HG03066 (cell line): ENCODE results near the gene MAD1L1.
"Not testable (repeated sequence)": the region's sequence is repeated elsewhere in the genome, so short reads cannot be mapped to it uniquely, and the experiment has no call there.

Experiments
- ATAC-seq: cut with Tn5 transposase; IDR thresholded peaks from one replicate; pipeline ENCODE4 v1.9.1; 2021; ENCODE audit warnings: low read depth; ENCODE audit not compliant: unreplicated experiment

The MAD1L1 gene

DNA sequence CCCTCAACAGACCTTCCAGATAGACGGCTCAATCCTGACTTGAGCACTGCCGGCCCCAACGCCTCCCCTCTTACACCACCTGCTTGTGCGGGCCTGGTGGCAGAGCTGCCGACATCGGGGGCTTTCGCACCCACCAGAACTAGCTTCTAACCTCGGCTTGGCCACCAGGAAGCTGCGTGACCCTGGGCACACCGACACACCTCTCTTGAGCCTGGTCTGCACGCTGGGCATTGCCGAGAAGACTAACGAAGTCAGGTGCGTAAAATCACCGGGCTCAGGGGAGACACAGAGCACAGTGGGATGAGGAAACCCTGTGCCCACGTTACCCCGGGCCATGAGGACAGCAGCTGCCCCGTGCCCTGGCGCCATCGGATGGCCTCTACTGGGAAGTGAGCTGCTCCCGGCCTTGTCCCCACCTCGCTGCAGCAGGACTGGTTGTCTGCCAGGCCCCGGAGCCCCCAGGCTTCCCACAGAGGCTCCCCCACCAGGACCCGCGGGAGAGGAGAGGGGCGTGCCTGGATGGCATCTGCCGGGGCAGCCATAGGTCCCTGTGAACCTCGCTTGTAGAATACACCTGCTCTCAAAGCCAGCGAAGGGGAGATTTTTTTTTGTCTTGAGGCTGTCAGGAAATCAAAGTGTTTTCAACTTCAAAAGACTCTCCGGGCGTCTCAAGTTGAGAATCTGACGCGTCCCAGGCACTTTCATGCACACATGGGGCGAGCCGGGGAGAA, 408.4 kb downstream of the MAD1L1 start:
- not testable (repeated sequence) for ATAC-seq

DNA sequence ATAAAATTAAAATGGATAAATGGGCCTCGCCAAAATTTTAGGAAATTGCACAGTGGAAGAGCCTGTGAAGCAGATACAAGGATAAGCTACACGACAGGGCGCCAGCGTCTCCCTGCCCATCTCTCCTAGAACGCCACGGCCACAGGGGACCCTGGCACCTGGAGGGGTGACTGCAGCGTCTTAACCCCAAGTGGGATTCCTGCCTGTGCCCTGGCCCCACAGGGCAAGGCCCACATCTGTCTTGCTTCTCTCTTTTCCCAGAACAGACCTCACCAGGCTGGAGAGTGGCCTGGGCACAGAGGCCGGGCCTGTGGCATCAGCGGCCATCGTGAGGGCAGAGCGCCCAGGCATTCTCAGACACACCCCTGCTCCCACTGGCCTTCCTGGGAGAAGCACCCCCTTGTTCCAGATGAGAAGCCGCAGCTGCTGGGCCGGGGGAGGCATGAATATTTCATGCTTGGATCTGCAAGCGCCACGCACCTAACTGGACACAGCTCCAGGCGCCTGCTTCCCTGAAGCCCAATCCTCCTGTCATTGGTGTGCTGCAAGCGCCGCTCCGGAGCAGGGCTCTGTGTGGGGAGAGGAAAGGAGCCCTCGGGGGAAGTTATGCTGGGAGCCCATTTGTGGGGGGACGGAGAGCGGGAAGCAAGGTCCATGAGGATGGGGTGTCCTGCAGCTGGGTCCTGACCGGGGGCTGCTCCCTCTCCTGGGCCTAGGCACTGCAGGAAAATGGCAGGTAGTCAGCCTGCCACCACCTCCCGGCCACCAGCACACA, 409.2 kb downstream of the MAD1L1 start:
- ATAC-seq, result no peak

DNA sequence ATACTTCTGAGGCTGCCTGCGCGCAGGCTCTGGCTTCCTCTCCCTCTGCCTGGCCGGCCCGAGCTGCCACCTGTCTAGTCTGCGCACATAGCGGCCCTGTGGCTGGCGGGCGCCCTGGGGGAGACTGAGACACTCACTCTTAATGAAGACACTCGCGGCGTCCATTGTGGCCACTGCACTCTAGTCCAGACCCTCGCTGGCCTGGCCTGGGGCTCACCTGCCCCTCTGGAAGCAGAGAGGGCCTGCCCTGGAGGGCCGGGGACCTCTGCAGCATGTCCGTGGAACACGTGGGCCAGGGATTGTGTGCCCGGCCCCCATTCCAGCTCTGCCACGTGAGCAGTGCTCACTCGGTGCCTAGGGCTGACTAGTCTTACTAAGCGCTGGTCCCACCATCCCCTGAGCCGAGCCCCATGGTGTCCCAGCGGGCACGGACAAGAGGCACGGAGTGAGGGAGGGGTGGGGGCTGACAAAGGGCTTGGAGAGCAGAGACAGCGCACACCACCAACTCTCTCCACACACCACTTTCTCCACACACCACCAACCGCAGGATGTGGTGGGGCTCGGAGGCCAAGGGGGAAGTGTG, 413.4 kb downstream of the MAD1L1 start:
- no peak for ATAC-seq

DNA sequence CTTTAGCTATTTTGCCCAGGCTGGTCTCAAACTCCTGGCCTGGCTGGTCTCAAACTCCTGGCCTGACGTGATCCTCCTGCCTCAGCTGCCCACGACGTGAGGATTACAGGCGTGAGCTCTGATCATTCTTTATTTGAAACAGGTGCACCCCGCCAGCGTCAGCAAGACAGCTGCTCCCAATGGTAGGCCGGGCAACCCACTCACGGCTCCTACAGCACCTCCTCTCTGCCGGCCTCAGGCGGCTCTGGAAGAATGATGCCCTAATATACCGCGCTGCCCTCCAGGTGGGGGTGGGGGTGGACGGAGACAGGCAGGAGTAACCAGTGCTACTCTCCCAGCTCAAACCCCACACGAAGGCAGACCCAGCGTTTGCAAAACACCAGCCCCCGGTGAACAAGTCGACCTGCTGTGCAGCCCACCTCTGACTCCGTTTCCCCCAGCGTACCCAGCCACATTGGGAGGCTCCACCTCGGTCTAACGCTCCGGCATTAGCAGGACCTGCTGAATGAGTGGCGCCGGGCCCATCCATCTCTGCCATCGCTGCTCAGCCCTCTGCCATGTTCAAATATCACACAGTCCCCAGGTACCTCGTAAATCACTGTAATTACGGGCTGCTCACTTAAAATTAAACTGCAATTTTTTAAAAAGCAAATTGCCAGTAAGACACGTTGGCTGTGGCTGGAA, 414.0 kb downstream of the MAD1L1 start:
- no peak for ATAC-seq

DNA sequence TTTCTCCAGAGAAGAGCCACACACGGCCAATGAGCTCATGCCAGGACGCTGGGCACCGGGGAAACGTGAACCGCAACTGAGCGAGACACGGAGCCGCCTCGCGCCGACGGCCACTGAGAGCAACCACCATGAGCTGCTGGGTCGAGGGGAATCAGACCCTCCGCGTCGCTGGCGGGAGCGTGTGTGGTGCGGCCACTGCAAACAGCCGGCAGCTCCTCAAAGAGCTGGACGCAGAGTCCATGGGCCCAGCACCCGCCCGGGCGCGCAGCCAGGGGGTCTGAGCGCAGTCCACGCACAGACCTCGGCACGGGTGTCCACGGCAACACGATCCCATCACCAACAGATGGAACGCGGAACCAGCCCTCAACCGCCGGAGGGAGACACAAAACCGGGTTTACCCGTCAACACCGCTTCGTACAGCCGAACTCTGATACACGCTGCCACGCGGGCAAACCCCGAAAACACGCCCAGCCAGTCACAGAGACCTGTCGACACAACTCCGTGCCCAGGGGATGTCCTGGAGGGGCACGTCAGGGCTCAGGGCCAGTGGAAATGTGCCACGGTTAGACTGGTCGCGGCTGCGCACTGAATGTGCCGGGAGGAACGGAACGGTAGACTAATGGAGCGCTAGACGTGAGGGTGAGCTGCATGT, 415.6 kb downstream of the MAD1L1 start:
- no peak for ATAC-seq

DNA sequence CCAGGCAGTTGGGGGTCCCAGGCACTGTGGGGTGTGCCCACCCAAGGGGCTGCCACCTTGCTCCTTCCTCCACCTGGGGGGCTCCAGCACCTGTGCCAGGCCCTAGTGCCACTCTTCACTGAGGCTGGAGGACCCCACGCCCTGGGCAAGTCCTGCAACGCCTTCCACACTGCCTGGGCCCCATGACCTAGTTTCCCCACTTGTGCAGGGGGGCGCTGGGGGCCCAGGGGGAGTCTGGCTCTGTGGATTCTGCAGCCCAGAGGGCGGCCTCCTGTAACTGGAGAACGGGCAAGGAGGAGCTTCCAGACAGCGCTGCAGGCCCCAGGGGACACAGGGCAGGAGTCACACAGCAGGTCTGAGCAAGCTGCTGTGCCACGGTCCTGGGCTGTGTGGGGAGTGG, 416.3 kb downstream of the MAD1L1 start:
- not testable (repeated sequence) for ATAC-seq

DNA sequence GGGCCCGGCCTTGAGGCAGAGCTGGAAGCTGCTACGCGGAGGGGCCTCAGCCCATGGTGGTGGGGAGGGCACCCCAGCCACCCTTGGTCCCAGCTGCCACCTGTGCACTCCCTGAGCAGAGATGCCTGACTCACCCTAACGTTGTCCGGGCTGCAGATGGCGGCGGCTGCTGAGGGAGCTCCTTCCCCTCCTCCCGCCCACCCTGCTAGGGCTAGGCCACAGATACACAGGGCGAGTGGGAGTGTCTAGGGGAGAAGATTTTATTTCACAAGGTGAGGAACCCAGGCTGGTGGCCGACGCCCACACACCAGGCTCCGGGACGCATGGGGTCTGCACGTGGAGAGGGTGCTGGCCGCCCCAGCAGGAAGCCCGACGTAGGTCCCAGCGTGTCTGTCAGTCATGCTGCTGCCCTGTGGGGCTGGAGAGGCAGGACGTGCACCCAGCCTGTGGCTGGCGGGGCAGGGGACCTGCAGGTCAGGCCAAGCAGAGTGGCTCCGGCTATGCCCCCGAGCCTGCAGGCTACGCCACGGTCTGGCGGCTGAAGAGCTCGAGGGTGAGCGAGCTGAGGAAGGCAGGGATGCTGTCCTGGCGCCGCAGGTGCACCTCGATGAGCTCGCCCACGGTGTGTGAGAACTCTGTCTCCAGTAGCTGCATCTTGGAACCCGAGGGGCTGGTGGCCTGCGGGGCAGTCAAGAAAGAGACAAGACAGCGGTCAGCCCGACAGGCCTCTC, 417.0 kb downstream of the MAD1L1 start:
- not testable (repeated sequence) for ATAC-seq

DNA sequence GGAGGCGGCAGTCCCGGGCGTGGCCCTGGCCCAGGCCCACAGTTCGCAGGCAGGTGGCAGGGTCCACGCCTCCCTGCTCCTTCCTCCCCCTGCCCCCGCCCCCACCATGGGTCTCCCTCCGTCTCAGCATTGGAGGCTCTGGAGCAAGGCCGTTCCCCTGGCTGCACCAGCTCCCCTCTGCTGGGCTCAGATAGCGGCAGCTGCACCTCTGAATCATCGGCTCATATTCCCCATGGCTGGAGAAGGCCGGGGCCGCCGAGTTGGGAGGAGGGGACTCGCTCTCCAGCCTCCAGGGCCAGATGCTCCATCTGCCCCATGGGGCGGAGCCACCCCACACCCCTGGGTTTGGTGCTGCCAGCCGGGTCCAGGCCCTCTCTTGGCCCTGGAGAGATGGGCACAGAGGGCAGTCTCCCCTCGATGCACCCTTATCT, 417.7 kb downstream of the MAD1L1 start:
- no peak for ATAC-seq

DNA sequence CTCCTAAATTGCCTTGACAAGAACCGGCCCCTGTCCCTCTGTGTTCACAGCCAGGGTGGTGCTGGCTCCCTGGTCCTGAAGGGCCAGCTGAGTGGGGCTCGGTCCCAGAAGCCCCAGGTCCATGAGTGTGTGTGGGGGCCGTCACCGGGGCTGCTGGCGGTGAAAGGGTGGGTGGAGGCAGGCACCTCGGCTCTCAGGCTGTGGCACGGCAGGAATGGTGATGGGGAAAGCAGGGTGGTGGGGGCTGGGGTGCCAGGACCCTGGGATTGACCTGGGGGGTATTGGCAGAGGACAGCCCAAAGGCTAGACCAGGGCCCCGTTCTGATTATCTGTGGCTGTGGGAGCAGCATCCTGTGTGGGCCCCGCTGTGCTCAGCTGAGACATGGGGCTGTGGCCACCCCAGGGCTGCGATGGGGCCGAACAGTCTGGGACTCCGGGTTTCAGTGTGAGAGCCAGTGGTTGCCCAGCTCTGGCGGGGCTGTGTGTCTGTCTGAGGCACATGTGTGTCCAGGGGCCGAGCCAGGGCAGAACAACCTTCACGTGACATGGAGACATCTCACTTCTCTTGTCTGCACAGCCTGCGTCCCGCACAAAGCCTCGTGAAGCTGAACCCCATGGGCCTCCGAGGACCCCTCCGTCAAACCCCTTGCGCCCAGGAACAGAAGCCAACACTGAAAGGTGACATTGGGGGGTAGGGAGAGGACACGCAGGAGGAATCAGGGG, 418.5 kb downstream of the MAD1L1 start:
- ATAC-seq, result no peak

DNA sequence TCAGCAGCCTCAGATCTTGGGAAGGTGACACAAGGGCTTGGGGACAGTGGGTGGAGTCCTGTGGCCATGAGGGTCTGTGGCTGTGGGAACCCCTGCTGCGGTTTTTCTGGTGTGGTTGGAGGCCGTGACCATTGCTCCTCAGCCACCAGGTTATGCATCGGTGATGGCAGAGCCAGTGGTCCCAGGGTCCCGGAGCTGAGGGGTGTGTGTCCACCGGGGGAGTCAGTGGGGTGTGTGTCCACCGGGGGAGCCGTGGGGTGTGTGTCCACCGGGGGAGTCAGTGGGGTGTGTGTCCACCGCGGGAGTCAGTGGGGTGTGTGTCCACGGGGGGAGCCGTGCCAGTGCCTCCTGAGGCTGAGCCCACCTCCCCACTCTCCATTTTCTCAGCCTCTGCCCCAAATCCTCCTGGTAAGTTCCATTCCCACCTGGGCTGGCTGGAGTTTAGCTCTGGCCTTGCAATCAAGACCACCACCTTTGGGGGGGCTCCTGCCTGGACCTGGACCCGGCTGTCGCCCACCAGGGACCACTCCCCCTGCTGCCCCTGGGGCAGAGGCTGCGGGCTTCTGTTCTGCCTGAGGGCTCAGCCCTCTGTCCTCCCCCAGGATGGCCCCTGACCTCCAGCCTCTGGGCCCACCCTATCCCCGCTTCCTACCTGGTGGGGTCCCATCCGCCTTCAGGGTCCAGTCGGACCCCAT, 419.2 kb downstream of the MAD1L1 start:
- no peak for ATAC-seq

DNA sequence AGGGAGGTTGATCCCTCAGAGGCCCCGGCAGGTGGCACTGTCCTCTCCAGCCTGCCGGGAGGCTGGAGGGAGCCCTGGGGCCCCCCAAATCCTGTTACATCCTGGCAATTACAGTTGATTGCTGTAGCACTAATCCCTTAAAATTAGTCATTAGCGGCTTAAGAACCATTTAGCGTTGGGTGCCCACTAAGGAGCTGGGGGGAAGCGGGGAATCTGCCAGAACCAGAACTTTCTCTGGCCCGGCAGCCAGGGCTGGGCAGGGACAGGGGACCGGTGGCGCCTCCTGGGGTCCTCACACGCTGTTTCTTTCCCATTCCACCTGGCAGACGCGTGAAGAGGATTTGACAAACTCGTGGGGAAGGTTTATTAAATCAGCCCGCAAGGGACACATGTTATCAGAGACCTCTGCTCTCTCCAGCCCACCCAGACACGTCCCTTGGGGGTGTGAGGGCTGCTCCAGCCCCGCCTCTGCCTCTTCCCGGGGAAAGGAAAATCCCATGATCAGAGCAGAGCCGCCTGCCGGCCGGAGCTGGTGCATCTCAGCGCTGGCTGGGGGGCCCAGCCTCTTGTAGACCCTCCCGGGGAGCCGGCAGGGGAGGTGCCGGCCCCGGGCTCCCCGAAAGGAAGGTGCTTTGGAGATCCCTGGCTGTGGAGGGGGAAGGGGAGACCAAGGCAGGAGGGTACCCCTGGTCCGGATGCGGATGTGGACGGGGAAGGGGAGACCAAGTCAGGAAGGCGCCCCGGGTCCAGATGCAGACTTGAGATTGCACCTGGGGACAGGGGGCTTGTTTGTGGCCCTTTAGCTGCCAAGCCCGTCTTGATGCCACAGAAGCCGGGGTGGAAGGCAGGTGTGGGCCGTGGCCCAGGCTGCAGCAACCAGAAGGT, 420.0 kb downstream of the MAD1L1 start:
- ATAC-seq, result no peak

DNA sequence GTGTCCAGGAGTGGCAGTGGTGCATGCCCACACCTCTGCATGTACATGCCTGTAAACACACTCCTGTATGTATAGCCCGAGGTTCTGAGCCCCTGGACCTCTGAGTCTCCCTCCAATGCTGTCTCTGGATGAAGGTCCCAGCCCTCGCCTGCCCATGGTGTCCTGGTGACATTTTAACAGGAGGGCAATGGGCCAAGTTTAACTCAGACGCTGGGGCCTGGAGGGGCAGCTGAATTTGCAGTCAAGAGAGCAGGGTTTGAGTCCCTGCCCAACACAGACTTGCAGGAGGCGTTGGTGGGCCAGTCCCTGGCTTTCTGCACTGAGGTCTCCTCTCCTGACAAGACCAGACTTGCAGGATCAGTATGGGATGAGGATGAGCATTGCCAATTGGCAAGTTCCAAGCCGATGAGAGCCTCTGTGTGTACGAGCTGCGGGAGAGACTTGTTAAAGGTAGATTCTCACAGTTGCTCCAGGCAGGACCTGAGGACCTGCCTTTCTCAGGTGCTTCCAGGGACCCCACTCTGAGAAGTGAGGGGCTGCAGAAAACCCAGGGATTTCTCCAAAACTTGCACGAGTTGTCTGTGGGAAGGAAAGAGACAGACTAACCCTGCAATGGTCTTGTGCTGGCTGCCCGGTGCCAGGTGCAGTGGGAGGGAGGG, 420.8 kb downstream of the MAD1L1 start:
- ATAC-seq, result no peak

DNA sequence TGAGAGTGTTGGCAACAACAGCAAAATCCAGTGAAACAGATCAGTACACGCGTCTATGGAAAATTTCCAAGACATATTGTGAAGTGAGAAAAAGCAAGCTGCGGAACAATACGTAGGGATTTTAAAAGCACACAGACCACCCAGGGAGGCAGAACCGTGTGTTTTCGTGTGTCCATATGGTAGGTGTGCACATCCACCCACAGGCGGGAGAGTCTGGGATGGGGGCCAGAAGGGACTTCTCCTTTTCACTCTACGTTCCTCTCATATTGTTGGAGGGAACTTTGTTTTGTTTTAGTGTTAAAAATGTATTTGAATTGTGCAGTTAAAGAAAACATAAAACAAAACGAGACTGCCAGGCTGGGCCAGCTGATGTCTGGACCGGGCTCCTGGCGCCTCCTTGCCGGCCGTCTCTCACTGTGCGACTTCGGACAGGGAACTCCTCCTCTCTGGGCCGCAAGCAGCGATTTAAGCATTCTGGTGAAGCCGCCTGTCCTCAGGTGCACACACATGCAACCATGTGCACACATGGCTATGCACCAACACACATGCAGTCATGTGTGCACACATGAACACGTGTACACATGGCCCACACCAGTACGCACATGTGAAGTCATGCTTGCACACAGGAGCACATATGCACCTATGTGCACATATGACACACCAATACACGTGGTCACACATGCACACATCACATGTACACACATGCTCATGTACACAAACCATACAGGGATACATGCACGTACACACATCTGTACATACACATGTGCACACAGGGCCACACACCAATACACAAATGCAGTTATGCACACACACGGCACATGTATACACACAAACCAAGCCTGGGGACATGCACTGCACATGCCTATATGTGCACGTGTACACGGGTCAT, 421.5 kb downstream of the MAD1L1 start:
- no peak for ATAC-seq

DNA sequence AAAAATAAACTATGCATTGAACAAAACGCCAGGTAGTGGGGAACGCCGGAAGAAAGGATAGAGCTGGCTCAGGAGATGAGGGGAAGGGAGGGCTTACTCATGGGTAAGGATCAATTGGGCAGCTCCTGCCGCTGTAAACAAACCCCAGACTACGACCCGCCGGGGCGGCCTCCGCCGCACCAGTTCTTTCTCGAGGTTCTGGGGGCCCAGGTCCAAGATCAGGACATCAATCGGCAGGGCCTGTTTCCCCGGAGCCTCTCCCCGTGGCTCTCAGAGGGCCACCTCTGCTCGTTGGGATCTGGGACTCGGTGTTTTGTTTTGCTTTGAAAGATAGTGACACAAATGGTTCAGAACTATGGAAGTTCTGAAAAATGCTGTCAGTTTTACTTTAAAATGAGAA, 422.2 kb downstream of the MAD1L1 start:
- no peak for ATAC-seq

DNA sequence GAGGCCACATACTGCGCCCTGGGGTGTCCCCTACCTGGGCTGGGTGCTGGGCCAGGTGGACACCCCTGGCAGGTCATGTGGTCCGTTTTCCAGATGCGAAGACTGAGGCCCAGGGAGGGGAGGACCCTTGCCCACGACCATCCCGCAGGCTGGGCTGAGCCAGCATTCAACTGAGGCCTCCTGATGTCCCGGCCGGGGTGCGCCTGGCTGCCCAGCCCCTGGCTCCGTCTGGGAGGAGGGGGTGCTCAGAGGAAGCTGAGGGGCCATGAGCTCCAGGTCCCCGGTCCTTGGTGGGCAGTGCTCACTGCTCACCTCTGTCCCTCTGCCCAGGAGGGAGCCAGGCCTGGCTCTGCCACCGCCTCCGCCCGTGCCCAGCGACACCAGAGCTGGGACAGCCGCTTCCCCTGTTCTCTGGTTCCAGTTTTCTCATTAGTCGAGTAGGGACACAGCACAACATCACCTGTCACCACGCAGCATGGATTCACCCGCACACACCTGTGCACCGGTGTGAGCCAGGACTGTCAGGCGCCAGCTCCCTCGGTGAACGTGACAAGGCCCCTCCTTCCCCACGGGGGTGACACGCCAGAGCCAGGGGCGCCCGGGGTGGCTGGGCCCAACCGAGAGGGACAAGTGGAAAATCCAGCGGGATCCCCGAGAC, 423.0 kb downstream of the MAD1L1 start:
- ATAC-seq, result no peak

DNA sequence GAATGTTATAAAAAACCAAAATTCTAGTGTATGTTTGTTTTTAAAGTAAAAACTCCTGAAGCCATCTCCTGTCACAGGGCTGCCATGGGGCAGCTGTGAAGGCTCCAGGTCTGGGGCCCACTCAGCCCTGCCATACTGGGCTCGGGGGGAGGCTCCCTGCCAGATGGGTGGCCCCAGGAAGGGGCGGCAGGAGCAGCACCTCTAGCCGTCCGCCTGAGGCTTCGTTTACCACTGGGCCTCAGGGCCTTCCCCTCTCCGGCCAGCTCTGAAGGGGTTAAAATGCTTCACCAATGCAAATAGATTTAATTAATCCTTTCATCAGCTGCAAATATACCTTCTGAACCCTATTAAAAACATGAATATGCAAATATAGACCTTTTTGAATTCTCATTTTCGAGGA, 423.7 kb downstream of the MAD1L1 start:
- no peak for ATAC-seq
